ENCODE data around the gene CR2.

DNA sequence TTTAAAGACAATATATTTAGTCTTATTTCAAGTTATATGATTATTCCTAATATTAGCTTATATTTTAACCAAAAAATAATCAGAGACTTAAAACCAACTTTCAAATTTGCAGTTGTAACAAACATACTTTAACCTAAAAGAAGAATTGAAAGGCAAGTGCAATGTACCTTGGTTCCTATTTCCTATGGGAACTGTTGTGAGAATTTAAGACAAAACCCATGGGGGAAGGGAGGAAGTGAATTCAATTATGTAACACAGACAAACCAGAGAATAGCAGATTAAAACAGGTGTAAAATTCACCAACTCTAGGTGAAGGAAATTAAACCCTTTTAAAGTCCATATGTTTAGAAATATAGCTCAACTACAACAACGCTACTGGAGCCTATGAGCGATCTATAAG lies 22.6 kb upstream of the CR2 start:
- TF ChIP-seq POLR2A (IDR thresholded peaks at IDR 0.05), result no peak
- TF ChIP-seq, protein P1, sequence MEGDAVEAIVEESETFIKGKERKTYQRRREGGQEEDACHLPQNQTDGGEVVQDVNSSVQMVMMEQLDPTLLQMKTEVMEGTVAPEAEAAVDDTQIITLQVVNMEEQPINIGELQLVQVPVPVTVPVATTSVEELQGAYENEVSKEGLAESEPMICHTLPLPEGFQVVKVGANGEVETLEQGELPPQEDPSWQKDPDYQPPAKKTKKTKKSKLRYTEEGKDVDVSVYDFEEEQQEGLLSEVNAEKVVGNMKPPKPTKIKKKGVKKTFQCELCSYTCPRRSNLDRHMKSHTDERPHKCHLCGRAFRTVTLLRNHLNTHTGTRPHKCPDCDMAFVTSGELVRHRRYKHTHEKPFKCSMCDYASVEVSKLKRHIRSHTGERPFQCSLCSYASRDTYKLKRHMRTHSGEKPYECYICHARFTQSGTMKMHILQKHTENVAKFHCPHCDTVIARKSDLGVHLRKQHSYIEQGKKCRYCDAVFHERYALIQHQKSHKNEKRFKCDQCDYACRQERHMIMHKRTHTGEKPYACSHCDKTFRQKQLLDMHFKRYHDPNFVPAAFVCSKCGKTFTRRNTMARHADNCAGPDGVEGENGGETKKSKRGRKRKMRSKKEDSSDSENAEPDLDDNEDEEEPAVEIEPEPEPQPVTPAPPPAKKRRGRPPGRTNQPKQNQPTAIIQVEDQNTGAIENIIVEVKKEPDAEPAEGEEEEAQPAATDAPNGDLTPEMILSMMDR (IDR thresholded peaks at IDR 0.05), result no peak

Measured in ovary (tissue), 3 donors.